Osteoblast (primary cell): ENCODE results near the gene GALNT15. TPM values are rescaled to one million over a fixed set of nuclear protein-coding genes. Genes with fewer than 3 reads are reported as not detected.

Experiments used
- DNase-seq: peaks from one replicate; pipeline ENCODE4 v3.0.0; 2011; ENCODE audit warnings: low spot score, mixed read lengths; ENCODE audit not compliant: insufficient read length; ENCODE audit errors: missing footprints
- H2AFZ ChIP-seq: 2 replicates; pipeline ENCODE4 v1.6.0; 2011; ENCODE audit warnings: mild to moderate bottlenecking, low read length
- H3K27ac ChIP-seq: 2 replicates; pipeline ENCODE4 v1.5.1; 2011; ENCODE audit warnings: mild to moderate bottlenecking, low read depth, low read length, moderate library complexity
- H3K27me3 ChIP-seq: 2 replicates; pipeline ENCODE4 v1.6.0; 2012; ENCODE audit warnings: mild to moderate bottlenecking, control low read depth, inconsistent platforms, low read length, moderate library complexity; ENCODE audit not compliant: insufficient read depth
- H3K36me3 ChIP-seq: 2 replicates; pipeline ENCODE4 v1.5.1; 2011; ENCODE audit warnings: mild to moderate bottlenecking, low read length, control low read depth, moderate library complexity; ENCODE audit not compliant: insufficient read depth
- H3K4me1 ChIP-seq: 2 replicates; pipeline ENCODE4 v1.5.1; 2011; ENCODE audit warnings: mild to moderate bottlenecking, low read length, control low read depth, moderate library complexity; ENCODE audit not compliant: insufficient read depth
- H3K4me2 ChIP-seq: 2 replicates; pipeline ENCODE4 v1.6.0; 2011; ENCODE audit warnings: mild to moderate bottlenecking, low read length; ENCODE audit not compliant: insufficient read depth
- H3K4me3 ChIP-seq: fragments of 200-600 bp; sonication (generic); 3 replicates; pipeline ENCODE4 v1.5.1; 2012; ENCODE audit warnings: mild to moderate bottlenecking, low read length, inconsistent platforms; ENCODE audit not compliant: insufficient read depth
- H3K79me2 ChIP-seq: 2 replicates; pipeline ENCODE4 v1.6.0; 2012; ENCODE audit warnings: mild to moderate bottlenecking, low read length, control low read depth, inconsistent platforms; ENCODE audit not compliant: insufficient read depth
- H3K9me3 ChIP-seq: 2 replicates; pipeline ENCODE4 v1.5.1; 2011; ENCODE audit warnings: low read depth, low read length, control low read depth
- H4K20me1 ChIP-seq: 2 replicates; pipeline ENCODE4 v1.6.0; 2012; ENCODE audit warnings: mild to moderate bottlenecking, low read length, control low read depth; ENCODE audit not compliant: insufficient read depth
- CTCF ChIP-seq: IDR thresholded peaks from 2 replicates; pipeline ENCODE4 v1.5.1; 2011; ENCODE audit warnings: mild to moderate bottlenecking, low read depth, low read length, moderate library complexity; ENCODE audit errors: extremely low read depth
- total RNA-seq: library from RNA; depleted of rRNA; stranded (reverse); fragments of >200 nt; gene quantifications from 2 replicates; pipeline ENCODE4 v1.2.3, GENCODE V29; 2012

GALNT15 gene
- total RNA-seq, 1 donor = 6.5 TPM

- Histone ChIP-seq H4K20me1 (no peaks in the 10 kb centered on the region), H3K27me3 (no peaks in the 10 kb centered on the region), H3K9me3 (no peaks in the 10 kb centered on the region), H3K36me3 (peaks cover 18% of the 10 kb centered on the region), H3K4me2 (no peak overlapping the region), H3K79me2 (peaks cover 5% of the 10 kb centered on the region), H3K4me1 (peaks cover 6% of the 10 kb centered on the region), H2AFZ (no peak overlapping the region), H3K4me3 (no peak overlapping the region), H3K27ac (no peak overlapping the region)
- no peak for DNase-seq
- TF ChIP-seq CTCF = no peak
Observed at GRCh38 chr3:16255726-16256125, 81.2 kb downstream of the GALNT15 start.

- TF ChIP-seq CTCF = no peak
- no peak overlapping the region for H3K4me3 ChIP-seq
- H3K36me3 ChIP-seq = peaks cover 24% of the 10 kb centered on the region
- H3K4me1 ChIP-seq = peaks cover 6% of the 10 kb centered on the region
- H3K27me3 ChIP-seq = no peaks in the 10 kb centered on the region
- no peak overlapping the region for H2AFZ ChIP-seq
- no peaks in the 10 kb centered on the region for H3K9me3 ChIP-seq
- no peak overlapping the region for H3K4me2 ChIP-seq
- H3K79me2 ChIP-seq = peaks cover 18% of the 10 kb centered on the region
- H4K20me1 ChIP-seq = no peaks in the 10 kb centered on the region
- H3K27ac ChIP-seq = no peak overlapping the region
- DNase-seq = no peak
Observed at GRCh38 chr3:16257309-16257708, 82.8 kb downstream of the GALNT15 start.

GRCh38 chr3:16258177-16258576, 83.7 kb downstream of the GALNT15 start:
- H3K4me2 ChIP-seq = no peak overlapping the region
- peaks cover 8% of the 10 kb centered on the region for H3K4me1 ChIP-seq
- no peak overlapping the region for H3K27ac ChIP-seq
- no peak for DNase-seq
- H4K20me1 ChIP-seq = no peaks in the 10 kb centered on the region
- H3K4me3 ChIP-seq = no peak overlapping the region
- no peaks in the 10 kb centered on the region for H3K27me3 ChIP-seq
- H3K9me3 ChIP-seq = no peaks in the 10 kb centered on the region
- no peak overlapping the region for H2AFZ ChIP-seq
- H3K79me2 ChIP-seq = peaks cover 27% of the 10 kb centered on the region
- no peak for TF ChIP-seq CTCF
- peaks cover 24% of the 10 kb centered on the region for H3K36me3 ChIP-seq

DNA sequence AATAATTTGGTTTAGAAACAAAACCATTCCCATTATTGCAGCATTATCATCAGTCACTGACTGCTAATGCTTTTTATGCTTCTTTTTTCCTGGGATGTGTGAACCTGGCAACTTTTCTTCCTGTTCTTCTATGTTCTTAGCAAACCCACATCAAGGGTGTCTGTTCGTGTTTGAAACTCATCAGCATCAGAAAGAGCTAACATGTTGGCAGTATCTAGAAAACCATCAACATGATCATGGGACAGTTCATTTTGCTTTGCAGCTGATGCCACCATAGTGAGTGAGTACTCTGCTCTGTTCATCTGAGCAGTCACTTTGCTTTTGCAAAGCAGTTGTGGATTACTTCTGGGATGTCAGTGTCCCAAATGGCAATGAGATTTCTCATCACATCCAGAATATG, 84.4 kb downstream of the GALNT15 start:
- no peak for TF ChIP-seq CTCF
- peaks cover 24% of the 10 kb centered on the region for H3K36me3 ChIP-seq

More for the DNA sequence above, 84.4 kb downstream of the GALNT15 start:
- no peak overlapping the region for H3K27ac ChIP-seq
- H4K20me1 ChIP-seq = no peaks in the 10 kb centered on the region
- DNase-seq = no peak
- no peak overlapping the region for H2AFZ ChIP-seq
- no peak overlapping the region for H3K4me2 ChIP-seq
- peaks cover 33% of the 10 kb centered on the region for H3K79me2 ChIP-seq
- no peaks in the 10 kb centered on the region for H3K27me3 ChIP-seq
- H3K4me3 ChIP-seq = no peak overlapping the region
- H3K4me1 ChIP-seq = peaks cover 11% of the 10 kb centered on the region
- H3K9me3 ChIP-seq = no peaks in the 10 kb centered on the region
